ENCODE measurements around the gene LHFPL2.
A peak's percentile ranks its signal among the peaks of the same experiment; 100 is the strongest.

LHFPL2 gene

DNA sequence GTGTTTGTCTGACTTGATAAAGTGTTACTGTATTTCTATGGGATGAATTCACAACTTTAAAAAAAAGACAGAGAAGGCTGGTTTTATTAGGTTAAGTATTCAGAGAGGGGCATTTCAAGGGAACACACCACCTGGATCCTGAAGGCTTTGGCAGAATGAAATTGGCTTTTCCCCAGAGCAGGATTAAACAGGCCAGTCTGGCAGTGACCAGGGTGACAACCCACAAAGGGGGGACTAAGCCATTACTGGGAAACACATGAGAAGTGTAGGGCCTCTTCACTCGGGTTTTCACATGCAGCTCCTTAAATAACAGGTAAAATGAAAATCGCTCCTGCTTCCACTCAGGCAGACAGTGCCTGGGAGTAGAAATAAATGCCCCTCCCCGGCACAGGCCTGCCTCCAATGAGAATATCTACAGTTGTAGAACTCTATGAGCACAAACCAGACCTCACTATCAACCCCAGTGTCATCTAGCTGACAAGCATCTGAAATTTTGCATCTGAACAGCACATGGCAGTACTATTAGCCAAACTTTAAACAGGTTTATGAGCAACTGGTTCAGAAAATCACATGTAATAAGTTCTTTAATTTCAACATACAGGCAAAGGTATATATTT lies 85.8 kb downstream of the LHFPL2 start:
- no peak for DNase-seq

DNA sequence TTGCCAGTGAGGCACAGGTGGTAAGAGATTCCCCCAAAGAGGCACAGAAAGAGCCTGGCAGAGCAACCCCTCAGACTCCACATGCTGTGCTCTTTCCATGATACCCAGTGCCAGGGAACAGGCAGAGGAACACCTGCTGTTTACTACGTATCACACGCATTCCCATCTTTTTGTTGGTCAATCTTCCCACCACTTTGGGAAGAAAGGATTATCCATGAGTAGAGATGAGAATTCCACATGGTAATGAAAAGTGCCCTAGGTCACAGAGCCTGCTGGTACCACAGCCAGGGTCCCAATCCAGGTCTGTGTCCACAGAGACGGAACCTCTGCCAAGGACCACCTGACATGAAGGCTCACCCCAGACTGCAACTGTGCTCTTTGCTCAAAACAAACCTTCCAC lies 86.6 kb downstream of the LHFPL2 start:
- no peak for DNase-seq

DNA sequence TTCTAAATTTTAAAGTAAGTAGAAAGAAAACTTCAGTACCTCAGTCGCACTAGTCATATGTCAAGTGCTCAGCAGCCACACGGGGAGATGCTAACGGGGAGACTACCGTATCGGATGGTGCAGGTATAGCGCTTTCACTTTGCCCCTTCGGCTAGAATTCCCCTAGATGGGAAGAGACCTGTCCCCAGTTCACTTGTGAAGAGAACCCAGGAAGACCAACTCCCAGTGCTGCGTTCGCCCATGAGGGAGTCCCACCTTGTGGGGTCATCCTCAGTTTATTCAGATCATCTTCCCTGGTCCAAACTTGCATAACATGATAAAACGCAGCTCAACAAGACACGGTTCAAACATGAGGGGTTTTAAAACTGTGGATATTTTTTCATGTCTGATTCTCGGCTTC lies 87.3 kb downstream of the LHFPL2 start:
- no peak for DNase-seq

DNA sequence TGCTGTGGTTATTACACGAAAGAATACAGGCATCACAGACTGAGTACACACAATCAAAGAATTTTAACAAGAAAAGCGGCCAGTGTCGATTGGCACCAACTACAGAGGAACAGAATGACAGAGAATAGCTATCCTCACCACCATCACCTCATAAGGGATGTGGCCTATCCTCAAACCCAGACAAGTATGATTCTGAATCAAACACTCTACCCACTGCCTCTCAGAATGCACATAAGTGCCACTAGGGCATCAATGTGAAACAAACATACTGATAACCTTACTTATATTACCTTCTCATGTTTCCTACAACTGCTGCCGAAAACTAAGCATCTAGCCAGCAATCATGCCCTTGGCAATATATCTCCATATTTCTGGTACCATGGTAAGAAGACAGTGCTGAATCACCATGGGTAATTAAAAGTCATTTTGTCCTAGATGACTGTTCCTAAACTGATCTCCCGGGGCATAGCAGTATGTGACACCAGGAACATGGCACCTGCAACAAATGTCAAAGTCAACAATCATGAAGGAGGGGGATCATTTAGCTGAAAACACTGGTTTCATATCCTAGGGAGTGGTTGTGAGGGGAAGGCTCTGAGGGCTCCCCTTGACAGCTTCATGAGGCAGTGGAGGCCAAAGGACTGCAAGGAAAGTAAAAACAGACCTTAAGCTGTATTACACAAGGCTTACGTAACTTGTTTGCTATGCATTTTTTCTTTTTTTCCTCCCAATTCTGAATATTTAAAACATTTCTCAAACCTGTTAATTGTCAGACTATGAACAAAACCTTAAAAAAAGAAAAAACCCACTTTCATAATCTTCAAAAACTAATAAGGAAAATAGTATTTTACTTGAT lies 88.3 kb downstream of the LHFPL2 start:
- DNase-seq = no peak

DNA sequence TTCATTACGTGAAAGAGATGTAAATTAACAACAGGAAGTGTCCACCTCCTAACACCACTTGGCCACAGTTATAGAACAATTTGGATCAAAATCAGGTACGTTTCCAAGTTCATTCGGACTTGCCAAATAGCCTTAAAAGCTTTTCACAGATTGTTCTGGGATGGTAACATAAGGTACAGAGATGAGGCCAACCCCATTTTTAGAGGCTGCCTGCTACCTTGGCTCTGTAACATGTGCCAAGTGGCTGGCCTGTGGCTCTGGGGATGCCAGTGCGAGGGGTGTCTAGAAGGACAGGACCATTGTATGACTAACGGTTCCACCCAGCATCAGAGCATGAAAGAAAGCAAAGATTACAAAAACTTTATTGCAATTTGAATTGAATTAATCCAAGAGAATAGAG lies 91.0 kb downstream of the LHFPL2 start:
- DNase-seq = no peak

DNA sequence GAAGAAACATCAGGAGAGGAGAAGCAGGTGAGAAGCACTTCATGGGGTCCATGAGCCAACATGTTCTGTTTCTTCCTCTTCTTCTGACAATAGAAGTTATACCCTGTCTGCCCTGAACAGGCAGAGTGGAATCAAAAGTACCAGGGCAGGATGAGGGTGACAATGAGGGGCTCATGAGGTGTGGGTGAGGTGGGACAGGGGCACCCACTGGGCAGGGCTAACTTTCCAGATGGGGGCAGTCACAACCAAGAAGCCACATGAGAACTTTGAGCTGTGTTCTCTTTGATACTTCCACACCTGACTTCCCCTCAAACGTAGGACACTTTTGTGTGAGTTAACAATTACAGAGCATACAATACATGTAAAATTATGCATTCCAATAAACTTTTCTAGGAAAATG lies 92.7 kb downstream of the LHFPL2 start:
- no peak for DNase-seq

DNA sequence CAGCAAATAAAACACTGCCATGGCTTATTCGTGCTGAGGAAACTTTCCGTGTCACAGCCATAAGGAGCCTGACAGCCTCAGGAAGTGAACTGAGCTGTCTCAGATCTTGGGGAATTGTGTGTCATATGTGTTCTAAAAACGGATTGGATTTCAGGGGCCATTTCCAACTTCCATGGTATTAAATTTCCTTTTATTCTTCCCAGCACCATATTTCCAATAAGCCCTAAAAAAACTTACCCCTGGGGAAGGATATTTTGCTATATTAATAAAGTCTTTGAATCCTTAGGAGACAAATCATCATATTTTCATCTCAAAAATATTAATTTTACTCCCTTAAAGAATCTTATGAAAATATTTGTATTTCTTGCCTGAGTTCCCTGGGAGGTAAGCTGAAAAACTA lies 93.9 kb downstream of the LHFPL2 start:
- no peak for DNase-seq

DNA sequence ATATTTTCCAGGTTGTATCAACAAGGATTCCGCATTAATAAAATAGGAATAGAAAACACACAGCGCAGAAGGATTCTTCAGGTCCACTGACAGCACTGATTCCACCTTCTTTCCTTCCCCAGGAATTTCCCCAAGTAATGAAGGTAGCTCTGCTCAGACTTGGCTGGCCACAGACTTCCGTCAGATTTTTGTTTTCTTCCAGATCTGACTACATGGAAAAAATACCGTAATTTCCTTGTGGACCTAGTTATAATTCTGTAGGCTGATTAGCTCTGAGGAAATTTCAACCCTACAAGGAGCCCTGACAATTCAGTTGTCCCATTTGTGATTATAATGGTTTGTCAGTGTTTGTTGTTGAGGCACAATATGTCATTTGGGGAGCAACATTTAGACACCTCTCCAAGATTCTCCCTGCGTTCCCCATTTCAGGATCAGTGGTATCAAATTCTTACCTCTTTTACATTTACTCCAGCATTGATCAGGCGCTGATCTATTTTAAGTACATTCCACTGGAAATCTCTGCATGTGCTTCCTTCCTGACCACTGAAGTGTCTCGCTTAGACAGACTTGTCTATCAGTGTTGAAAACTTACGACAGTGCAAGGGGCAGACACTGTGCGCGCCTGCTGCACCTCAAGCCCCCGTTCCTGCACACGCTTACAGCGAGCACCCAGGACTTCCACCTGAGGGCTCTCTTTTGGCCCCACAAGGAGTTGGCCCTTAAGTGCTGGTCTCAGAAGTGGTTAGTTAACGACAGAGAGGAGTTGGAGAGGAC lies 94.8 kb downstream of the LHFPL2 start:
- no peak for DNase-seq

DNA sequence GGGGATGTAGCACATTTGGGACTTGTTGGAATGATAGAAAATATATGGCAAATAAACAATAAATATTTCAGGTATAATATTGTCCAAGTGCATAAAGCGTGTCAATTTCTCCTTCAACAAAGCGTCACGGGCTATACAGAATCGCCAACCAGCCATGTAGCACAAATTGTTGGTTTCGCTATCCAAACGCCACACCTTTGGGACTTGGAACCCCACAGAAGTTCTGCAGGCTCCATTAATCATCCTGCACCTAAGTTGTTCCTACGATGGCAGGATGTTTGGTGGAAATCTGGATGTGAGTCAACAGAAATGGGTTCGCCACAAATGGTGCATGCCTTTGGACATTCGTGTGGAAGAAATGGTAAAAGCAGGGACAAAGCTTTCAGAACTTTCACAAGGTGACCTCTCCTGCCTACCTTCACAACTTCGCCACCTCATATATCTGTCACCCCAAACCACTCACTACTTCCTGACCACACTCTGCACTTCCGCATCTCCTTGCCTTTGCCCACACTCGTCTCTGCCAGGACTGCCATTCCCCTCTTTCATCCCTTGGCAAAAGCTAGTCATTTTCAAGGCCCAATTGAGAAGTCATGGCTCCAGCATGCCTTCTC lies 95.7 kb downstream of the LHFPL2 start:
- DNase-seq = no peak

DNA sequence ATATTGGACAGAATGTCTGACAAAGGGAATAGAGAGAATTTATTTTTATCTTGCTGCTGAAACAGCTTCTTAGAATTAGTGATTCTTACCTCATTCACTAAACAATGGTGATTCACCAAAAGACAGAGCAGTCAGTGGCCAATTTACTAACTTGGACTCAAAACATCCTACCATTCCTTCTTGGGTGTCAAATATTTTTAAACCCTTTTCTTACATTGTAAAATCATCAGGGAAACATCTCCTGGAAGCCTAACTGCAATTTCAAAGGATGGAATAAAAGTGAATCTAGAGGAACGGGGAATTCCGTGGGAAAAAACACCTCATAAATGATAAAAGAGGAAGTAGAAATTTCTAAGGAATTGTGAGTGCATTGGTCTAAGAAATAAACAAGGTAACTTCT lies 97.7 kb downstream of the LHFPL2 start:
- no peak for DNase-seq

DNA sequence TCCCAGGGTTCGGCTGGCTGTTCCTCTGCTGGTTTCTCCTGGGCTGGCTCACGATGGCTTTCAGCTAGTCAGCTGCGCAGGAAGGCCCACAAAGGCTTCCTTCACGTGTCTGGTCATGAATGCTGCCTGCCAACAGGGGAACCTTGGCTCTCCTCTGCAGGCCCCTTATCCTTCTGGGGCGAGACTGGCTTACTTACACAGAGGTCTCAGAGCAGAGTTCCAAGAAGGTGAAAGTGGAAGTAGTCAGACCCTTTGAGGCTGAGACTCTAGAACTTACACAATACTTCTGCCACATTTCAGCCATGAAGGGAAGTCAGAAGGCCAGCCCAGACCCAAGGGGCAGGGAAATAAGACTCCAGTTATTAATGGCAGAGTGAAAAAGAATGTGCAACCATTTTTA lies 99.5 kb downstream of the LHFPL2 start:
- DNase-seq = no peak

DNA sequence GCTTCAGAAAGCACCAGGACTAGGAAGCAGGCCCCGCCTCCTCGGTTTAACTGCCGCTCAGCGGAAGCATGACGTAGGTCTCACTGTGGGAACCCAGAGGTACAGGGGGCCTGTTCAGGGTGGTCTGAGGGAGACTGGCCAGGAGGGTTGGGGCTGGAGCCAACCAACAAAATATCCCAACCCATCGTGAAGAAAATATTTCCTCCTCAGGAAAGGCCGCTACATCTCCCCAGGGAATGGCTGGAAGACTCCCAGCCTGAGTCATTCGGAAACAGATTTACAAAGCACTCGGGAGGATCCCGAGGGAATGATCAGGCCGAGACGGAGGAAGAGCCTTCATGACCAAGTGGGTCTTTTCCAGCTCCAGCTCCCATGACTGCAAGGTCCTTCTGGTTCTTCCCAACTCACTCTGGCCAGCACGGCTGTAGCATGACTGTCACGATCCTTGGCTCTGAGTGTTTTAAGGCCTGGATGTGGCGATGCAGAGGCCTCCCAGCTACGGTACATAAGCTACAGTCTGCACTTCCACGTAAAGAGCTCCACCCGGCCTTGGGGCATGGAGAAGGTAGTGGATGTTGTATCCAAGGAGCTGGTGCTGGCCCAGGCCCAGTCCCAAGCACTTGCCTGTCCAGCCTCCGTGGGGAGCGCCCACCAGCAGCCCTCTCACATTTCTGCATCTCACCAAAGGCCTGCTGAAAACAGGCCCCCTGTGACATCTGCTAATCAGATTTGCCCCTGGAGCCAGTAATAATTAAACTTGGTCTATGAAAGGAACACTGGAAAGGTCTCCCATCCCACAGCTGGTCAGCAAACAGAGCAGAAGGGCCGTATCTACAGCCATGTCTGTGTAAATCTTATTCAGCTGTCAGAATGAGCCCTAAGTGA lies 100.6 kb downstream of the LHFPL2 start:
- peak; percentile 54 for DNase-seq

DNA sequence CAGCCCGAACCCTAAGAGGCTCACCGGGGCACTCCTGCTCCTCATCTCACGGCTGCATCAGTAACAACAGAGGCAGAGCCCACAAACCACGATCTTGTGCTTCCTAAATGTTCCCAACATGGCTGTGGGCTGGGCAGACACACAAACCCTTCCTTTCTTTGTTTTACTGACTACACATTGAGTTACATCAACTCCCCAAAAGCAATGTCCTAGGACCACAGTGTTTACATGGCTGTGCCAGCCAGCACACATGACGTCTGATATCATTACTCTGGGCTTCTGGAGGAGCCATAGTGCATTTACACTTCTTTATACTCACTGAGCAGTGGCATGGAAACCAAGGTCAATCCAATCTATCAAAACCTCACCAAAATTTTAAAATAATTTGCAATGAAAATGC lies 101.4 kb downstream of the LHFPL2 start:
- DNase-seq = no peak

DNA sequence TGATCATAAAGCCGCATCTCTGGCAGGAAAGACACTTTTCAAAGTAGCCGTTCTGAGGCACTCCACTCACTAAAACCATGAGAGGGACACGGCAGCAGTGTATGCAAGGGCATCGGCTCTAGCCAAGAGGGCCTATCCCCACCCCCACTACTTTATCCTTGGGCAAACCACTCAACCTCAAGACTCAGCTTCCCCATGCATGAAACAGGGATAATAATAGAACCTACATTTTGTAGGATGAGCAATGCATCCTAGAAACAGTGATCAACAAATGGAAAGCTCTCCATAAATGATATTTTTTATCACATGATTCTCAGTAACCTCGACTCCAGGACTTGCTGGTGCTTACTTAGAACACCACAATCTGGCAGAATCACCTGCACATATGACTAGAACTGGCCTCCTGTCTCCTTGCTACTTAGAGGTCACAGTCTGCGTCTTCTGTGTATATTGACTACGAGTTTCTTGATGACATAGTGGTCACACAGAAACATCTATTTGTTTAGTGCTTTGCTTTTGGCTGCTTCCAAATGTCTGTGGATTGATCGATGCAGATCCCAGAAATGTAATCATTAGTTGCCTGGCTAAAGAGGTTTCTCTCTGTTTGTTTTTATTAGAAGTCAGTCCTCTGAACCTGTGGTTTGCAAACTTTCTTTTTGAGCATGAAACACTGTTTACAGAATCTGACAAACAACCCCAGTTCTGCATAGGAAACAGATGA lies 102.1 kb downstream of the LHFPL2 start:
- no peak for DNase-seq

DNA sequence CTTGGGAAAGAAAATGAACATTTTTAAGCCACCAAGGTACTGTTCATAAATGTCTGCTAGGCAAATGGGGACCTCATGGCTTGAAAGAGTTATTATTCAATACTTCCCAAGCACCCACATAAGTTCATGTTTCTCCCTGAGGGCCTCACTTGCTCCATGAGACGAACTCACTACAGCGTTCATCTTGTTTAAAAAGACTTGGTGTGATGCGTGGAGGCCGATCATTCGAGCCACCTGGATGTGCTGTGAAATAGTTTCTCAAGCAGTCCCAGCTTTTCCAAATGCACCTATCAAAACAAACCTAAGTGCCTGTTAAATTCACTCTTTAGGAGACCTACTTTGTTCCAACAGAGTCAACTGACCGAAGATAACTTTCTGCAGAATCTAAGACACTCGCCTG lies 103.2 kb downstream of the LHFPL2 start:
- no peak for DNase-seq

DNA sequence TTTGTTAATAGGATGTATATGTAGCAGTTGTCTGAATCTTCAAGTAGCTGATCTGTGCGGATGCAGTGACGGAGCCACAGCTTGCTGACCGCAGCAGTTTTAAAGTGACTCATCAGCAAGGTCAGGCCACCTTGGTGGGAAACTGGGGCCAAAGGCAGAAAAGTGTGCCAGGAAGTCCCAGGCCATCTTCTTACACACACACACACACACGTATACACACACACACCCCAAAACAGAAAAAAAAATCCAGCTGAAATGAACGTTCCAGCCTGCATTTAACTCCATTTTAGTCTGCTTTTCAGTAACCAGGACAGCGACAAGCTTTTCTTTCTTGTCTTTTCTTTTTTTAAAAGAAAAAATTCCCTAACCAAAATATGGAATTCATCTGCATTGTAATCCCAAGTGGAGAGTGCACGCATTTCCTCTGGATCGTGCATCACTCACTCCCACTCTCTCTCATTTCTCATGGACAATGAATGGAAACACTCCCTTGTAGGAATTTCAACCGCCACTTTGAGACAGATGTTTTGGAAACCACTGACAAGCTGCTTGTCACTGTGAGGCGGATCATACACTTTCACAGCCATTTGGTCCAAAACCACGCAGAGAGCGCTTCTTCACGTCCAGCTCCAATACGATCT lies 103.9 kb downstream of the LHFPL2 start:
- peak; percentile 49 for DNase-seq

DNA sequence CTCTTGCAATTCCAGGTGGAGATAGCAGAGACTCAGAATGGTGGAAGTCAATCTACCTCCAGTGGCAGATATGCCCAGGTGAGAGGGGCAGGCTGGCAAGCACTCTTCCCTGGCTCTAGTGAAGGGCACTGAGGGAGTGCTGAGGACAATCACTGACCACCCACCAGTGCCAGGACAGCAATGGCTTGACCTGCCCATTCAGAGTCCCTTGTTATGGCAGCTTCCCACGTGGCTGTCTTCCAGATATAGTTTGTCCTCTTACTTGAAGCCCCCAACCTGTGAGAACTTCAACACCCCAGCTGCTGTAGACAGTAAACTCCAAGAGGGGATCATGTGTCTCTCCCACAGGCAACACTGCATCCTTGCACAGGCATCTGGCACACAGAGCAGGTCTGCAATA lies 104.7 kb downstream of the LHFPL2 start:
- no peak for DNase-seq

DNA sequence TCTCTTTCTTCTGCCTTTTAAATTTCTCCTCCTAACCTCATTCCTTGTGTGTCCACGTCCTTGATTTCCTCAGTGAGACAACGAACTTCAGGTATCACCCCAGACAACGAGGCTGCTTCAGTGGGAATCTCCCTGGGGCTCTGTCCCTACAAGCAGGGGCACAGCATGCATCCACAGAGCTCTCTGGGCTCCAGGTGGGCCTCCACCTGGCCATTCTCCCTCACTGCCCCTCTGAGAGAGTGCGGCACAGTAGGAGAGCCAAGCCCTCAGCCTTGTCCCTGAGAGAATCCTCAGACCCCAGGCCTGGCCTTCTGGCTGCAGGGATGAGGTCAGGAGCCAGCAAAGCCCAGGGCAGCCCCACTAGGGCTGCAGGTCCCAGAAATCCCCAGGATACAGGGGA lies 105.3 kb downstream of the LHFPL2 start:
- no peak for DNase-seq

DNA sequence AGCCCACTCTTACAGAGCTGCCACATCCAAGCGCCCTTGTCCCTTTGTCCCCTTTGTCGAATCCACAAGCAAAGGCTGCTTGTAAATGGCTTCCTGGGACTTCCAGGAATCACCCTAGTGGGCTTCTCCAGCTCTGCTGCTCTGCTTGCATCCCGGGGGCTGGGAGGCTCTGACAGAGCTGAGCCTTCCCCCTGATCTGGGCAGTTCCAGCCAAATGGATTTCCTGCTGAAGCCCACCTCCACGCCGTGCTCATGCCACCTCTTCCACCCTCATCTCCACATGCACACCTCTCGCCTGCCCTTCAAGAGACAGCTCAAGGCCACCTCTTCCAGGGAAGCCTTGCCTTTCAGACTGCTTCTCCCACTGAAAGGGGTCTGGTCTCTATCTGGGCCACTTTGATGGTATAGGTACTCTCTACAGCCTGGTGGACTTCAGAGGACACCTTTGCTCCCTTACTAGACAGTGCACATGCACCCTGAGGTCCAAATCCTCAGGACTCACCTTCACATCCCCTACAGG lies 106.2 kb downstream of the LHFPL2 start:
- DNase-seq = no peak

DNA sequence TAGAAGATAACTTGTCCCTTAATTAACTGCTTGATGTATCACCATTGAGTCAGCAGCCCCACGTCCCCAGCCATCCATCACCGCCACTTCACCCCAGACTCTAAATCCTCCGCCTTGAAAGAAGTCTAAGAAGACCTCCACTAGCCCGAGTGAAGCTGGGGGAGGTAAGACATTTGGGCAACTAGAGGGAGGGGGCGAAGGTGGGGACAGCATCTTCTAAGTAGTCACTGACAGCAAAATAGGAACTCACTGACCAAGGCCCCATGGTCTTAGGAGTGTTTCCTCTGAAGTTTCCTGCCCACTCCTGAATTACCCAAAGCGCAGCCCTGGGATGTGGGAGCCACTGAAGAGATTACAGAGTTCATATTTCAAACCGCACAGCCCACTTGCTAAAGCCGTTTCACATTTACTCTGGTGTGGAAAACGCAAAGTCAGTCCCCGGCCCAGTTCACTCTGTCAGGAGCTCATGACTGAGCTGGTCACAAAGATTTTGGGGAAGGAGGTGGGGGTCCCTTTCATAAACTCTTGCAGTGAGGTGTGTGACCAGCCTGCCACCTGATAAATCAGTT lies 107.4 kb downstream of the LHFPL2 start:
- DNase-seq = no peak
